HG03342 (cell line): ENCODE data around the gene CEMIP2.
"Not testable (repeated sequence)": the region's sequence is repeated elsewhere in the genome, so short reads cannot be mapped to it uniquely, and the experiment has no call there.

ENCODE experiments used
- ATAC-seq: cut with Tn5 transposase; IDR thresholded peaks from one replicate; pipeline ENCODE4 v1.9.1; 2021; ENCODE audit warnings: mild to moderate bottlenecking, moderate library complexity; ENCODE audit not compliant: unreplicated experiment

CEMIP2 gene

DNA sequence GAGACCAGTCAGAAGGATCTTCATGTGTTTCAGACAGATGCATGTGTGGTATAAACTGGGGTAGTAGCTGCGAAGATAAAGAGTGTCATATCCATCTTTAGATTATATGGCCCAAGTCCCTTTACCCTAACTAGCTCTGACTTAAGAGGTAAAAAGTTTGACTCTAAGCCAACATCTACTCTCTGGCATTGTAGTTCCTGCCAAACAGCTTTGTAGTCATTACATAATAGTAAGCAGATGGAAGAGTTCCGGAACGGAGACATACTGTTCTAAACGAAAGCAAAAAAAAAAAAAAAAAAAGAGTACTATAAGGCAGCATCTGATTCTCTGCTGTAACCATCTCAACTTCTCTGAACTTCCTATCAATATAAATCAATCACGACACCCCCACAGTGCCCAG lies 48.8 kb downstream of the CEMIP2 start:
- no peak for ATAC-seq

DNA sequence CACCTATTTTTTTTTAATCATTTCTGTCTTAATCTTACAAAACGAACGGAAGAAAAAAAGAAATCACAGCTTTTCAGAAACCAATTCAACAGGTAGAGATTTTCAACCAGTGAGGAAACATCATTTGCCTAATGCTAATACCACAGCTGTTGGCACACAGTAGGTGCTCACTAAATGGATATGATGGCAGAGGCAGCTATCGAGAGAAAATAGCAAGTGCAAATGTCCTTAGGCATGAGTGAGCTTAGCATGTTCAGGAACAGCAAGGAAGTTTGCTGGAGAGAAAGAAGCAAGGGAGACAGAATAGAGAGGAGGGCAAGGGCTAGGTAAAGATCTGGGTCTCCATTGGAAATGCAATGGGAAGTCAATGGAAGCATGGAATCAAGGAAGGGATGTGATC lies 49.2 kb downstream of the CEMIP2 start:
- ATAC-seq, result no peak

DNA sequence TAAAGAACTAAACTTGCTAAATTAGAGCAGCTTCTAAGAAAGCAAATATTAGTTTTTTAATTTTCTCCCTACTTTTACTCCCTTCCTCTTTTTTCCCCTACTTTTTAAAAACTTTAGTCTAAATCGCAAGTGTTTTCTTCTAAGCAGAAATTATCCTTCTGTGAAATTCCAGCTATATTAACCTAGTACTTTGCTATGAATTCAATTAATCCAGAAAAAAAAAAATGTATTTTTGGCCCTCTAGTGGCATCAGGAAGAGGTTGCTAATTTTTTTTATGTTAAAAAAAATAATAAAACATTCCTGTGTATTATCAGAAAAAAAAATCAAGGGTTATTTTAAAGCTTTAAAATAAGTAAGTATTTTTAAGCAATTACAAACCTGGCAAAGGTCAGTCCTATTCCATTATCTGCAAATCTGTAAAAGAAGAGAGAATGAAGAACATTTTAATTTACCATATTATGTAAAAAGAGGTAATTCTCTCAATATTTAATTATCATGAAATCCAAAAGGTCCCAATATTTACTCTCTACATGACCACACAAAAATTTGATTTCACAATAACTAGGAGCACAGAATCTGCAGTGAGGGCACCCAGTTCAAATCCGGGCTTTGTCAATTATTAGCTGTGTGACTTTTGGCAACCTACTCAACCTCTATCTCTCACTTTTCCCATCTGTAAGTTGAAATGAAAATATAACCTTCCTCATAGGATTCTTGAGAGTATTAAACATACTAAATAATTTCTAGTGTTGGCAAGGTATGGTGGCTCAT lies 52.0 kb downstream of the CEMIP2 start:
- no peak for ATAC-seq

DNA sequence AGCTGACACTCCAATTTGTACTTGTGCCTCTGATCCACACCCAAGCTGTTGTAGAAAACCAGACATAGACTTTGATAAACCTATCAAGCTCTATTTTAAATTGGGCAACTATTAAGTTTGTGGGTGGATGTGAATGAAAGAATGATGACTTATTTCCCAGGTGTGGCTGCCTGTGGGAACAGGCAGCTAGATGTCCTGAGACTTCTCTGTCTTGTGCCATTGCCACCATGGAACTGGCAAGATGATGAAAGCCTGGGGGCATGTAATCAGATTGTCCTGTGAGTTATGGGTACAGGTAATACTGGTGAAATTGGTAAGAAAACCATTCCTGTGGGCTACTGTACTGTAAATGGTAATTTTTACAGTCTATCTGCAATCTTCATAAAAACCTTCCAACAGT lies 57.5 kb downstream of the CEMIP2 start:
- no peak for ATAC-seq

DNA sequence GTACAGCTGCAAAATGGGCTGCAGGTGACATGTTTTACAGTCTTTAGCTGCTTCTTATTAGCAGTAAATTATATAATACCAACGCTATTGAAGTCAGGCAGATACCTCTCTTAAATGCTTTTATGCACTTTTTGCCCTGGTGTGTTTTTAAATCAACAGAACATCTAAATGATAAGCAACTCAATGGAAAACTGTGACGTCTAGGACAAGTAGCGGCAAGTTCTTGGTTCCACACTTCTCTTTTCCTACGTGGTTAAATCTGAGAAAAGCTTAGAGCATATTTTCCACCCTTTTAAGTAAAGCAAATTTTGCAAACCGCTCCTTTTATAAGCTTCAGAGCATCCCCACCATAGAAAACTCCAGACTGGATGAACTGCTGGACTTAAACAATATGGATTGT lies 58.1 kb downstream of the CEMIP2 start:
- no peak for ATAC-seq

DNA sequence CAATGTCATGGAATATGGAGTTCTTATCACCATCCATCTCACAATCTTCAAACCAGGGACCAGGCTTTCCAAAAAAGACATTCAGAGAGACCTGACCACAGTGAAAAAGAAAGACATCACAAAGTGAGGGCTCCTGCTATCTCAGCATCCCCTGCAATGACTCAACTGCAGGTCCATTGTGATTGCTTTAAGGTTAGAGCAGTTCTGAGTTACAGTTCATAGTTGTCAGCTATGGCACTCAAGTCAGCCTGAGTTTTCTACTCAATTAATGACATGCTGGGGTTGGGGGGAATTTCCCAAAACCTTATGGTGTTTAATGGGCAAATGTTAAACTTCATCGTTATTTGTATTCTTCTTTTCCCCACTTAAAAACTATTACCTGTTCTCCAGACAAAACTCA lies 58.9 kb downstream of the CEMIP2 start:
- ATAC-seq, result no peak

DNA sequence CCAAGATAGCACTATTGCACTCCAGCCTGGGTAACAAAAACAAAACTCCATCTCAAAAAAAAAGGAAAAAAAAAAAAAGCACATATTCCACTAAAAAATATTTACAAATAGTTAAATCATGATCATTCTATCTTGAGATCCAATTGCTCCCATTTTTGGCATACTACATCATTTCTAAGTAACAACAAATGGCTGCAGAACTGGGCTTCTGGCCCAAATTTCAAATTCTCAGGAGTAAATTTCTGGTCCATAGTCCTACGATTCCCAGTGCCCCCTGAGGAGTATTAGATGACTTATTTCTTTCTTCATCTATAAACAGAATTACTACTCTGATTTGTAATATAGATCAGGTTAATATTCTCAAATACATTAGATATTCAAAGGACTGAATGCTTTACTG lies 62.1 kb downstream of the CEMIP2 start:
- no peak for ATAC-seq

DNA sequence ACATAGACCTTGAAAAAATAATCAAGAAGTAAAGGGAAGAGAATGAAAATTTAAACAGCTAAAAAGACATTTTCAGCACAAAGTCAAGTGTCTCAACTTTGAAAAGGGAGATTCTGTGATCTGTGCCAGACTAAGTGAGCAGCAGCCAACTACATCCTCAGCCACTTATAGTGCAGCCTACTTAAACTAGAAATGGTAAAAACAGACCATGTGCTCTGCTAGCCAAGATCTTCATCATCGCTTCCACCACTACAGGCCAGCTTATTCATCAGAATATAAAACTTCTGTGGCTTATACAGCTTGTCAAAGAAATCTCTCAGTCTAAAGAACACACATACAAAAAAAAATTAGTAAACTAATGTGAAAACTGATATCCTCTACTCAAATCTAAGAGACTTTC lies 63.5 kb downstream of the CEMIP2 start:
- no peak for ATAC-seq

DNA sequence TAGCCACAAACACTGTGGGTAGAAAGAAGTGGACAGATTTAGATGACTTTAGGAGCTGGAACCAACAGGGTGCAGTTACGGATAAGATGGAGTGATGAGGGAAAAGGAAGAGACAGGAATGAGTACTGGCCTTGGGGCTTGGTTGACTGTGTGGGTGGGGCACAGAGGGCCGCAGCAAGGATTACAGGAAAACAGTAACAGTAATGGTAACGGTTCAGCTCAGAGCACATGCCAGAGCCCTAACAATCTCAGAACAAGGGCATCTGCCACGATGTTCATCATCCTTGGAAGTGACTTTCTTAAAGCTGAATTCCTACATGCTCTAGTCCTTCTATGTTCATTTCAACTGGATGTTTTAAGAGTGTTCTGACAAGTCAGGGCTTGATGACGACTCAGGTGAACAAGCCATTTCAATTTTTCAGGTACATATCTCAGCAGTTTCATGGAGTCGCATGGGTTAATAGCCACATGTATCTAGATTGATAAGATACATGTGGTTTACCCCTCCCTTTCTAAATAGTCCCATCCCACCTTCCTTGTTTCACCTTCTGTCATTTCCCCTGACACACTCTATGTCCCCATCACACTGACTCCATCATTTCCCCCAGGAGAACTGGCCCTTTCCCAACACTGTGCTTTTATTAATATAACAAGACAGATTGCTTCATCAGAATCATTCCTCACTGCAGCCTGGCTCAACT lies 65.0 kb downstream of the CEMIP2 start:
- no peak for ATAC-seq

DNA sequence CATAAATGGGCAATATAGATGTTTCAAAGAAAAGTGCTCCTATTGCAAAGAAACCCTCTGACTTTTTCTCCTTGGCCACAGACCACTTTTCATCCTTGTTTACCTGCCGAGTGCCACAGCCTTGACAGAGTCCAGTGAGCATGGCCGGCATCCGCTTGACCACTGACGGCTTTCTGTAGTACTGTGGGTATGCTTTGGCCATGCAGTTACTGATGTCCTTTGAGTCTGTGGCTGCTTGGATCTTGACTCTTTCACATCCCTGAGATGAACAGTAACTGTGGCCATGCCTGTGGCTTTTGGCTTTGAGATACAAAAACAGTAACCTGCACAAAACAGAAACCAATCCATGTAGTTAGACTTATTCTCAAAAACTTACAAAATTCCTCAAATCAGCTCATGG lies 70.4 kb downstream of the CEMIP2 start:
- no peak for ATAC-seq

DNA sequence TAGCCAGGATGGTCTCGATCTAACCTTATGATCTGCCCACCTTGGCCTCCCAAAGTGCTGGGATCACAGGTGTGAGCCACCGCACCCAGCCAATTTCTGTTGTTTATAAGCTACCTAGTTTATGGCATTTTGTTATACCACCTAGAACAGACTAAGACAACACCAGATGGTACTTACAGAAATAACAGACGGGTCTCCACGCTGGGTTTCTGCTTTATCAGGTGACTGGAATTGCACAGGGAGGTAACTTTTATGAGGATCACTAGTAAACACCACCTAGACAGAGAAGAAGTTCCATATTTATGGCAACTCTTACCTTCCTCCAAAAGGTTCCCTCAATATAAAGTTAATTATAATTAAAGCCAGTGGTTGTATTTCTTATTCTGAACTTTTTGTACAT lies 74.0 kb downstream of the CEMIP2 start:
- ATAC-seq, result no peak

DNA sequence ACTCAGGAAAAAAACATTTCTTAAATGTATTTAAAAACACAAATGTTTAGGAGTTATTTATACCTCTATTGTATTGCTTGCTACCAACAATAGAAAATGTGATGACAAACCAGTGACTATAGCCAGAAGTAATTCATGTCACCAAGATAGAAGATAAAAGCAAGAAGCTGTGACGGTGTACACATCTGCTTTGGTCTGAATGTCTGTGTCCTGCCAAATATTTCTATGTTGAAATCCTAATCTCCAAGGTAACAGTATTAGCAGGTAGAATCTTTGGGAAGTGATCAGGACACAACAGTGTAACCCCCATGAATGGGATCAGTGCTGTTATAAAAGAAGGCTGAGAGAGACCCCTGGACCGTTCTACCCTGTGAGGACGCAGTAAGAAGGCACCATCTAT lies 74.7 kb downstream of the CEMIP2 start:
- ATAC-seq, result no peak

DNA sequence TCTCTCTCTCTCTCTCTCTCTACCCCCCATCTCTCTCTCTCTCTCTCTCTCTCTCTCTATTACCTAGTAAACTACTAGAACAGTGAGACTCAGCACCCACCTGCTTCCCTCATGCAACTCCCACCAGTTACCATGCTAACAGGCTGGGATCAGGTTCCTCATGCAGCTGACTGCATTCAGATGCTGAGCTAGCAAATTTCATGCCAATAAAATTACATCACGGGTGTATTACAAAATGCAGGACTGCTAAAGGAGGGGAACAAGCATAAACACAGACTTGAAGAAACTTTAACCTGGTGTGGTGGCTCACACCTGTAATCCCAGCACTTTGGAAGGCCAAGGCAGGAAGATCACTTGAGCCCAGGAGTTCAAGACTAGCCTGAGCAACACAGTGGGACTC lies 76.0 kb downstream of the CEMIP2 start:
- ATAC-seq, result no peak

DNA sequence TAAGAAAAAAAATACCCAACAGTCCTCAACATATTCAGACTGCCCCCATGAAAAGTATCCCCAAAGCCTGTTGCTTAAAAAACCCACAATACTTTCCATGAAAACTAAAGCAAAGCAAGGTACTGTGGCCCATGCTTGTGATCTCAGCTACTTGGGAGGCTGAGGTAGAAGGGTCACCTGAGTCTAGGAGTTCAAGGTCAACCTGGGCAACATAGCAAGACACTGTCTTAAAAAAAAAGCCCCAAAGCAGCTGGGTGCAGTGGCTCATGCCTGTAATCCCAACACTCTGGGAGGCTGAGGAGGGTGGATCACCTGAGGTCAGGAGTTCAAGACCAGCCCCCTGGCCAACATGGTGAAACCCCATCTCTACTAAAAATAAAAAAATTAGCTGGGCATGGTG lies 76.7 kb downstream of the CEMIP2 start:
- not testable (repeated sequence) for ATAC-seq

DNA sequence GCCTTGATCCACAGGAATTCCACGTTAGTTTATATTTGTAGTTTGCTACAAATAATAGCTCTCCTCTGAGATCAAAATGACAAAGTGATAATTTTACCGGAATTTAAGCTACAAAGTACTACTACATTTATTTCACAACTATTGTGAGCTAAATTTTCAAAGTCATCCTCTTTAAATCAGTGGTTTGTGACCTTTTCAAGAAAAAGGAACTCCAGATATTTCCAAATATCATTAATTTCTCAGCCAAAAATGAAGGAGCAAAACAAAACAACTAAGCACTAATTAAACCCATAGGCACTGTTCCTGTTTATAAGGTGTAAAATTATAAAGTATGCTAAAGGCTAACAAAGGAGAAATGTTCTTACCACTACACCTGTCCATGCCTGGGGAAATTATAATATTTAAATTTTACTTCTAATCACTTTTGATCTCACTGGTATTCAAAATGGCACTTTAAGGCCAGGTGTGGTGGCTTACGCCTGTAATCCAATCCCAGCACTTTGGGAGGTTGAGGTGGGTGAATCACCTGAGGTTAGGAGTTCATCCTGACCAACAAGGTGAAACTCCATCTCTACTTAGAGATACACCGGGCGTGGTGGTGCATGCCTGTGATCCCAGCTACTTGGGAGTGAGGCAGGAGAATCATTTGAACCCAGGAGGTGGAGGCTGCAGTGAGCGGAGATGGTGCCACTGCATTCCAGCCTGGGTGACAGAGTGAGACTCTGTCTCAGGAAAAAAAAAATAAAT lies 77.5 kb downstream of the CEMIP2 start:
- no peak for ATAC-seq

DNA sequence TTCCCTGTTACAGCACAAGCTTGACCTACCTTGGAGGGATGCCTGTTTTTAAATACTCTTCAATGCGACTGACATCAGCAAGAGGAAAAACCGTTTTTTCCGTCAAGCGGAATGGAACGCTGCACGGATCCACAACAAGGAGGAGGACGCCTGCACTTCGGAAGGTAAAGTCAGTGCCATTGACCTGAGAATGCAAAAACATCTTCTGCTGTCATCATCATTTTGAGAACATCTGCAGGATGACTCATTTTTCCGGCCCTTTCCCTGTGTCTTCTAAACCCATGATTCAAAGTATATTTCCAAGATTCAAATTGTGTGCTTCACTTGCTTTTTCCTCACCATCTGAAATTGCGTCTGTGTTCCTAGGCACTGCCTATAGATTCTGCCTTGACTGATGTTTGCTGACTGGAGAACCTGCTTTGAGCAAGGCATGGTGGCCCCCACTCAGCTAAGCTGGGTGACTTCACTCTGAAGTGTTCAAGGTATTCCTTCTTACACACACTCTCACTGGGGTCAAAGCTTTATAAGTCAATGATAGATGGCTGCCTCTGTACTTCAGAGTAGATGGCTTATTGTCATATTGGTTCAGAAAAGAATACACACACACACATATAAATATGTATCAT lies 78.1 kb downstream of the CEMIP2 start:
- no peak for ATAC-seq

DNA sequence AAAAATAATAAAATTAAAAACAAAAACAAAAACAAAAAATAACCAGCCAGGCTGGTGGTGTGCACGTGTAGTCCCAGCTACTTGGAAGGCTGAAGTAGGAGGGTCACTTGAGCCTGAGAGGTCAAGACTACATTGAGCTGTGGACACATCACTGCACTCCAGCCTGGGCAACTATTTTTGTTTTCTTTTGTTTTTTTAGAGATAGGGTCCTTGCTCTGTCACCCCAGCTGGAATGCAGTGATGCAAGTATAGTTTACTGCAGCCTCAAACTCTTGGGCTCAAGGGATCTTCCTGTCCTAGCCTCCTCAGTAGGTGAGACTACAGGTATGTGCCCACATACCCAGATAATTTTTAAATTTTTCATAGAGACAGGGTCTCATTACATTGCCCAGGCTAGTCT lies 80.6 kb downstream of the CEMIP2 start:
- no peak for ATAC-seq

DNA sequence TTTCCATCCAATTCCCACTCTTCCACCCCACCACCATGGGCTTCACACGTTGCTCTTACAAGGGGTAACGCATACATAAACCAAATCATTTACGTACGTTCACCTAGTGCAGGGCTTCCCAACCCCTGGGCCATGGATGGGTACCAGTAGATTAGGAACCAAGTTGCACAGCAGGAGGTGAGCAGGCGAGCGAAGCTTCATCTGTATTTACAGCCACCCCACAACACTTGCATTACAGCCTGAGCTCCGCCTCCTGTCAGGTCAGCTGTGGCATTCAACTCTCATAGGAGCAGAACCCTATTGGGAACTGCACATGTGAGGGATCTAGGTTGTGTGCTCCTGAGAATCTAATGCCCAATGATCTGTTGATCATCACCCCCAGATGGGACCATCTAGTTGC lies 82.3 kb downstream of the CEMIP2 start:
- no peak for ATAC-seq

DNA sequence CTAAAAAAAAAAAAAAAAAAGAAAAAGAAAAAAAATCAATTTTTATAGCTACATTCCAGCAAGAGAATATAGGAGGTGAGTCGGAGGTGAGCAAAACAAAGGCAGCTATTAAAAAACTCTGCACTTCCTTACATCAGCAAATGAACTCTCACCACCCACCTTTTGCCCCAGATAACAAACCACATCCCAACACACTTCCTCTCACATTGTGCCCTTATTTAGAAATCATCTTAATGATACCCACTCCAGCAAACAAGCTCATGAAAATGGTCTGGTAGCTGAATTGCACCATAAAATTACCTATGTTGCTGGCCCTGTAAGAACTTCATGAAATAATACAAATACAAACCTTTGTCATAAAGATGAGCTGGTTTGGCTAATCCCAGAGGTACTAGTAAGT lies 82.9 kb downstream of the CEMIP2 start:
- ATAC-seq, result no peak

DNA sequence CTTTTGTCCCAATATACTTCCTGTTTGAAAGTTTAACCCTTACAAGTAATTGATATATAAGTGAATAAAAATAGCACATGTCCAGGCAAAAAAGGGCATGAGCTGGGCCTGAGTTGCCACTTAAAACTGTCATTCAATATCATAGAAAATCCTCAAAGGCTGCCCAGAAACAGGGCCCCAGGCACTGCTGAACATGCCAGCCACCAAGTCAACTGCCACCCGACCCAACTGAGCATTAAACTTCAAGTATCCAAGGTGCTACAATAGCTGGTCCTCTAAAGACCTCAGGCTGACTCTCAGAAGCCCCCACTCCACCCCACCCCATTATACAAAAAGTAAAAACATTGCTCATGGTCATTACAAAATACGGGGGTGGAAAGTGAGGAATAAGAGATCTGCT lies 83.7 kb downstream of the CEMIP2 start:
- ATAC-seq, result no peak

DNA sequence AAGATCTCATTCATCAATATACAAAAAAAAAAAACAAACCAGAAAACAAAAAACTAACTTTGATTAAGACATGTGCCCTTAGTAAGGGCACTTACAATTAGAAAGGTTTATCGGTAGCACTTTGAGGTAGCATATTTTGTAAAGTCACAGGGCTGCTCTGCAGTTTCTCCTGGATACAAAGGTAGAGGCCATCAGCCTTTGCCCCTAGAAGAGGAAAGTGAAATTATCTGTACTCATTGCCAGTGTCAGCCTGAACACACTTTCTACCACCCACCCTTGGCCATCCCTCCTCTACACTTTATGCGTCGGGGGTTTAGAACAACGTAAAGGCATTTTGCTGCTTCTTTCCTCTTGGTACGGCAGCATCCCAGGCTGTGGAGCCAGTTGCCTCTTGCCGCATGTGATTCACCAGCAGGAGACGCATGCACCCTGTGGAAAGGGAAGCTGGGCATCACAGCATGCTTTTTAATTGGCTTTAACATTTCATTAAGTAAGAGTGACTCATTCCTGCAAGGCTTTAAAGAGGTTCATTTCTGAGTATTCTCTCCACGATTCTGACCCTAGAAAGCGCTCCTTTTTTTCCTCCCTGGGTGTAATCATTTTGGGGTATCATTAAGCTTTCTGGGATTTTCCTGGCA lies 84.6 kb downstream of the CEMIP2 start:
- no peak for ATAC-seq
